K562 (cell line): ENCODE results near the gene PTPRZ1. TPM values are rescaled to one million over a fixed set of nuclear protein-coding genes. Genes with fewer than 3 reads are reported as not detected.

ENCODE experiments used
- ATAC-seq: fragments of 200-7000 bp; cut with Tn5 transposase; 3 replicates; pipeline ENCODE4 v1.9.1; 2020; ENCODE audit warnings: moderate library complexity
- BruUV-seq: library from RNA; stranded (reverse); fragments of 400-500 nt; replicated peaks from 2 replicates; lab custom pipeline; 2021; lab: Mats Ljungman, UMichigan
- CTCF ChIA-PET: fragments of 300-600 bp; formaldehyde crosslinking; extraction: SDS; loops from one replicate; lab custom pipeline; 2021; ENCODE audit warnings: low intra/inter-chr PET ratio; lab: Yijun Ruan, JAX
- POLR2A ChIA-PET: fragments of 300-600, 350-650 bp; sonication (Branson Sonifier 250); formaldehyde crosslinking; extraction: SDS; loops from one replicate; lab custom pipeline; 2021; ENCODE audit warnings: antibody characterized with exemption, inconsistent platforms; lab: Yijun Ruan, JAX
- DNase-seq, 4 experiments: peaks; one replicate each; pipeline versions ENCODE4 v3.0.0 to v3.0.0-alpha.2; 2011 to 2018; ENCODE audit warnings: low spot score in 3 of 4, mixed read lengths in 3 of 4; ENCODE audit errors: extremely low read depth in 1 of 4
- FAIRE-seq: peaks from 2 replicates; lab custom pipeline; 2011; peaks lifted over from hg19 to GRCh38; lab: Jason Lieb, UNC
- H2AFZ ChIP-seq: 2 replicates; pipeline ENCODE4 v1.6.0; 2011; ENCODE audit warnings: low read depth, low read length, control low read depth, inconsistent platforms
- H3K27ac ChIP-seq: fragments of 200-600 bp; 3 replicates; pipeline ENCODE4 v1.8.0; 2011; ENCODE audit warnings: low read depth, mild to moderate bottlenecking, control low read depth, inconsistent platforms, low read length, moderate library complexity, mixed read lengths; ENCODE audit errors: extremely low read depth
- H3K27me3 ChIP-seq, 2 experiments: fragments of 300-600 bp in 1 of 2; 2 replicates in 1 of 2; 3 replicates in 1 of 2; pipeline versions ENCODE4 v1.6.0 to v1.8.0; 2011; ENCODE audit warnings: inconsistent platforms in 2 of 2, low read length in 2 of 2, mild to moderate bottlenecking in 1 of 2, mixed read lengths in 1 of 2, moderate library complexity in 1 of 2; ENCODE audit not compliant: control insufficient read depth in 2 of 2, insufficient read depth in 2 of 2
- H3K36me3 ChIP-seq: fragments of 300-600 bp; 3 replicates; pipeline ENCODE4 v1.8.0; 2011; ENCODE audit warnings: mild to moderate bottlenecking, low read length, inconsistent platforms; ENCODE audit not compliant: control insufficient read depth, insufficient read depth
- H3K4me1 ChIP-seq, 2 experiments: fragments of 200-600 bp in 1 of 2; replicated peaks in 1 of 2; 2 replicates in 1 of 2; 3 replicates in 1 of 2; pipeline versions ENCODE4 v1.5.1 to v1.8.0; 2011; ENCODE audit warnings: inconsistent platforms in 2 of 2, low read length in 2 of 2, mild to moderate bottlenecking in 1 of 2, mixed read lengths in 1 of 2, moderate library complexity in 1 of 2; ENCODE audit not compliant: control insufficient read depth in 2 of 2, insufficient read depth in 2 of 2
- H3K4me2 ChIP-seq: 2 replicates; pipeline ENCODE4 v1.6.1; 2011; ENCODE audit warnings: low read length, control low read depth, inconsistent platforms, mixed read lengths; ENCODE audit not compliant: insufficient read depth
- H3K4me3 ChIP-seq: fragments of 200-600 bp; sonication (generic), shearing (Covaris generic); 2 replicates; pipeline ENCODE4 v1.5.1; 2016; ENCODE audit warnings: control low read depth, inconsistent platforms
- H3K79me2 ChIP-seq: fragments of 200-600 bp; 3 replicates; pipeline ENCODE4 v1.8.0; 2011; ENCODE audit warnings: low read length, inconsistent platforms; ENCODE audit not compliant: control insufficient read depth, insufficient read depth
- H3K9ac ChIP-seq, 2 experiments: 2 replicates each; pipeline versions ENCODE4 v1.6.0 to v1.6.1; 2011; ENCODE audit warnings: low read depth in 2 of 2, low read length in 2 of 2, control low read depth in 1 of 2, inconsistent platforms in 1 of 2, mild to moderate bottlenecking in 1 of 2, mixed read lengths in 1 of 2; ENCODE audit not compliant: insufficient read depth in 1 of 2
- H3K9me1 ChIP-seq: one replicate; pipeline ENCODE4 v1.6.0; 2011; ENCODE audit warnings: inconsistent platforms, mild to moderate bottlenecking, low read length, moderate library complexity; ENCODE audit not compliant: control insufficient read depth, insufficient read depth
- H3K9me3 ChIP-seq: replicated peaks from 2 replicates; pipeline ENCODE4 v1.5.1; 2011; ENCODE audit warnings: low read depth, low read length, inconsistent platforms; ENCODE audit not compliant: control insufficient read depth, insufficient read depth
- H4K20me1 ChIP-seq: replicated peaks from 2 replicates; pipeline ENCODE4 v1.6.1; 2011; ENCODE audit warnings: low read length, inconsistent platforms, mixed read lengths; ENCODE audit not compliant: control insufficient read depth, insufficient read depth
- BRCA1 ChIP-seq, 2 experiments: fragments of 450-650 bp in 1 of 2; sonication (generic) in 1 of 2; formaldehyde crosslinking in 1 of 2; IDR thresholded peaks; 2 replicates each; pipeline versions ENCODE4 v1.5.0 to v1.6.1; 2017 to 2020; ENCODE audit warnings: mild to moderate bottlenecking in 1 of 2, missing genetic modification reagents in 1 of 2
- ELF4 ChIP-seq: fragments of 450-650 bp; formaldehyde crosslinking; IDR thresholded peaks from 2 replicates; pipeline ENCODE4 v1.4.0; 2022; ENCODE audit warnings: missing genetic modification characterization
- FOXA1 ChIP-seq: fragments of 450-650 bp; IDR thresholded peaks from 2 replicates; pipeline ENCODE4 v1.6.1; 2016; ENCODE audit warnings: mild to moderate bottlenecking, borderline replicate concordance
- RBFOX2 ChIP-seq: fragments of 200-400 bp; formaldehyde crosslinking; IDR thresholded peaks from 2 replicates; pipeline ENCODE4 v1.6.1; 2017; ENCODE audit warnings: low read depth, mild to moderate bottlenecking, low read length, moderate library complexity
- ZNF232 ChIP-seq: sonication (generic); formaldehyde crosslinking; IDR thresholded peaks from 2 replicates; pipeline ENCODE4 v1.8.0; 2022; ENCODE audit warnings: mild to moderate bottlenecking, missing genetic modification reagents
- ZNF24 ChIP-seq: fragments of 450-650 bp; IDR thresholded peaks from 2 replicates; pipeline ENCODE4 v1.6.1; 2016
- WGBS: fragments of 100-300 bp; shearing (Covaris generic); methylation state at CpG from one replicate; pipeline ENCODE4 v1.1.6; 2016; ENCODE audit warnings: low coverage, mixed read lengths; ENCODE audit not compliant: insufficient coverage; ENCODE audit errors: missing lambda C conversion rate; 5-methylcytosine and 5-hydroxymethylcytosine counted together
- in situ Hi-C: fragments of 300-500 bp; cut with MboI; formaldehyde crosslinking; loops from 4 replicates; pipeline ENCODE4 v1.15.0; 2018; ENCODE audit warnings: inconsistent platforms, mixed read lengths
- intact Hi-C: fragments of 100-400 bp; cut with micrococcal nuclease; formaldehyde crosslinking; loops from 2 replicates; pipeline ENCODE4 v1.14.2; 2022
- polyA plus RNA-seq, 8 experiments: library from polyadenylated mRNA; depleted of rRNA in 4 of 8; stranded (reverse) in 5 of 8; unstranded in 3 of 8; fragments of >200 nt; fragmentation: Nextera tagmentation in 2 of 8; fragmentation: Illumina TruSeq in 1 of 8; extraction: Ambion mirVana in 2 of 8; extraction: Trizol in 1 of 8; gene quantifications; 2 replicates each; pipeline versions ENCODE4 v1.2.1 to v1.2.3, GENCODE V29; 2011 to 2014; ENCODE audit warnings: inconsistent platforms in 1 of 8, missing spikeins in 1 of 8
- total RNA-seq, 7 experiments: library from RNA; depleted of rRNA in 6 of 7; stranded (reverse); fragments of >200 nt in 6 of 7; fragmentation: Illumina TruSeq in 2 of 7; extraction: Trizol in 2 of 7; gene quantifications; 2 replicates each; pipeline versions ENCODE4 v1.2.1 to v1.2.3, GENCODE V29; 2011 to 2021; ENCODE audit warnings: low replicate concordance in 1 of 7
- TF ChIP-seq, protein P1 (sequence below): sonication (generic); formaldehyde crosslinking; IDR thresholded peaks from 2 replicates; pipeline ENCODE4 v1.5.0; 2020; ENCODE audit warnings: missing genetic modification reagents
- TF ChIP-seq, protein P2 (sequence below): fragments of 250-450 bp; sonication (Bioruptor Pico); IDR thresholded peaks from 2 replicates; pipeline ENCODE4 v1.4.0; 2020; ENCODE audit warnings: mild to moderate bottlenecking, moderate library complexity
- TF ChIP-seq, protein P3 (sequence below): fragments of 250-450 bp; sonication (Bioruptor Pico); IDR thresholded peaks from 2 replicates; pipeline ENCODE4 v1.5.1; 2021; ENCODE audit warnings: mild to moderate bottlenecking

Gene PTPRZ1
- total and polyA plus RNA-seq, 9 of the 15 experiments (the other 6 are each of a cell fraction or from before 2014, with no cell fraction given), result 0.04 TPM; not detected in 7

DNA sequence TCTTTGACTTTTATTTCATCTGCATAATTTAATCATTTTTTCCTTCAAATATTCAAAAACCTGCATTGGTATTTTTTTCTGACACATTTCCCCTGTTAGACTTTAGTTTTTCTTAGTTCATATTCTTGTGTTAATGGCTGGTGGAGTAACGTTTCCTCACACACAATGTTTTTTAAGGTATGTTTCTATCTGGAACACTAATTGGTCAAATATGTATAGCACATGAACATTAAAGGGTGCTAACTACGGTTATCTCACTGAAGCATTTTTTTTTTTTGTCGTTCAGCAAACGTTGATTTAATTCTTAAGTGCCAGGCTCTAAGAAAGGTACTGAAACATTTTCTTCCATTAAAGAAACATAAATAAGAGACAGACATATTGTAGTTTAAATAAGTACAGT lies 87.7 kb downstream of the PTPRZ1 start:
- H2AFZ ChIP-seq, result no peak overlapping the region
- ChIA-PET CTCF (no interaction called here), POLR2A (no interaction called here)
- no peak overlapping the region for H3K4me3 ChIP-seq
- H3K9me3 ChIP-seq, result peaks cover 4% of the 10 kb centered on the region; the same call in 1 of the 2 replicates
- no peaks in the 10 kb centered on the region for H3K27me3 ChIP-seq
- H3K36me3 ChIP-seq, result no peaks in the 10 kb centered on the region
- DNase-seq (no peak), ATAC-seq (no peak), FAIRE-seq (no peak)
- H3K27ac ChIP-seq, result no peak overlapping the region
- intact Hi-C loops (no loop called here), in situ Hi-C loops (no loop called here)
- TF ChIP-seq BRCA1 (IDR thresholded peaks at IDR 0.05) (no peak), BRCA1 (CRISPR knock-in tag; IDR thresholded peaks at IDR 0.05) (no peak), ELF4 (no peak), ZNF232 (CRISPR knock-in tag) (no peak), ZNF24 (no peak), FOXA1 (no peak), RBFOX2 (no peak)
- TF ChIP-seq, protein P1, sequence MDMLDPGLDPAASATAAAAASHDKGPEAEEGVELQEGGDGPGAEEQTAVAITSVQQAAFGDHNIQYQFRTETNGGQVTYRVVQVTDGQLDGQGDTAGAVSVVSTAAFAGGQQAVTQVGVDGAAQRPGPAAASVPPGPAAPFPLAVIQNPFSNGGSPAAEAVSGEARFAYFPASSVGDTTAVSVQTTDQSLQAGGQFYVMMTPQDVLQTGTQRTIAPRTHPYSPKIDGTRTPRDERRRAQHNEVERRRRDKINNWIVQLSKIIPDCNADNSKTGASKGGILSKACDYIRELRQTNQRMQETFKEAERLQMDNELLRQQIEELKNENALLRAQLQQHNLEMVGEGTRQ (CRISPR knock-in tag), result no peak
- TF ChIP-seq, protein P2, sequence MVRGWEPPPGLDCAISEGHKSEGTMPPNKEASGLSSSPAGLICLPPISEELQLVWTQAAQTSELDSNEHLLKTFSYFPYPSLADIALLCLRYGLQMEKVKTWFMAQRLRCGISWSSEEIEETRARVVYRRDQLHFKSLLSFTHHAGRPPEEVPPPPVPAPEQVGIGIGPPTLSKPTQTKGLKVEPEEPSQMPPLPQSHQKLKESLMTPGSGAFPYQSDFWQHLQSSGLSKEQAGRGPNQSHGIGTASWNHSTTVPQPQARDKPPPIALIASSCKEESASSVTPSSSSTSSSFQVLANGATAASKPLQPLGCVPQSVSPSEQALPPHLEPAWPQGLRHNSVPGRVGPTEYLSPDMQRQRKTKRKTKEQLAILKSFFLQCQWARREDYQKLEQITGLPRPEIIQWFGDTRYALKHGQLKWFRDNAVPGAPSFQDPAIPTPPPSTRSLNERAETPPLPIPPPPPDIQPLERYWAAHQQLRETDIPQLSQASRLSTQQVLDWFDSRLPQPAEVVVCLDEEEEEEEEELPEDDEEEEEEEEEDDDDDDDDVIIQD (CRISPR knock-in tag), result no peak
- TF ChIP-seq, protein P3, sequence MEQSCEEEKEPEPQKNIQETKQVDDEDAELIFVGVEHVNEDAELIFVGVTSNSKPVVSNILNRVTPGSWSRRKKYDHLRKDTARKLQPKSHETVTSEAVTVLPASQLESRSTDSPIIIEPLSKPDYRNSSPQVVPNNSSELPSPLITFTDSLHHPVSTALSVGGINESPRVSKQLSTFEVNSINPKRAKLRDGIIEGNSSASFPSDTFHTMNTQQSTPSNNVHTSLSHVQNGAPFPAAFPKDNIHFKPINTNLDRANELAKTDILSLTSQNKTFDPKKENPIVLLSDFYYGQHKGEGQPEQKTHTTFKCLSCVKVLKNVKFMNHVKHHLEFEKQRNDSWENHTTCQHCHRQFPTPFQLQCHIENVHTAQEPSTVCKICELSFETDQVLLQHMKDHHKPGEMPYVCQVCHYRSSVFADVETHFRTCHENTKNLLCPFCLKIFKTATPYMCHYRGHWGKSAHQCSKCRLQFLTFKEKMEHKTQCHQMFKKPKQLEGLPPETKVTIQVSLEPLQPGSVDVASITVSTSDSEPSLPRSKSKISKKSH (CRISPR knock-in tag), result no peak
- WGBS, result 1% methylated on average over 4 of the region's 4 CpGs
- no peak overlapping the region for H3K4me2 ChIP-seq
- no TSS peak for BruUV-seq
- H3K9me1 ChIP-seq, result no peaks in the 10 kb centered on the region
- no peaks in the 10 kb centered on the region for H3K4me1 ChIP-seq
- no peaks in the 10 kb centered on the region for H3K79me2 ChIP-seq
- H4K20me1 ChIP-seq, result no peaks in the 10 kb centered on the region
- H3K9ac ChIP-seq, result no peak overlapping the region
